ENCODE data around the gene ALPK1. TPM values are rescaled to one million over a fixed set of nuclear protein-coding genes. Genes with fewer than 3 reads are reported as not detected.

Gene ALPK1
- total RNA-seq, 2 experiments from 2014 or later, result 33.7 to 51.1 TPM

DNA sequence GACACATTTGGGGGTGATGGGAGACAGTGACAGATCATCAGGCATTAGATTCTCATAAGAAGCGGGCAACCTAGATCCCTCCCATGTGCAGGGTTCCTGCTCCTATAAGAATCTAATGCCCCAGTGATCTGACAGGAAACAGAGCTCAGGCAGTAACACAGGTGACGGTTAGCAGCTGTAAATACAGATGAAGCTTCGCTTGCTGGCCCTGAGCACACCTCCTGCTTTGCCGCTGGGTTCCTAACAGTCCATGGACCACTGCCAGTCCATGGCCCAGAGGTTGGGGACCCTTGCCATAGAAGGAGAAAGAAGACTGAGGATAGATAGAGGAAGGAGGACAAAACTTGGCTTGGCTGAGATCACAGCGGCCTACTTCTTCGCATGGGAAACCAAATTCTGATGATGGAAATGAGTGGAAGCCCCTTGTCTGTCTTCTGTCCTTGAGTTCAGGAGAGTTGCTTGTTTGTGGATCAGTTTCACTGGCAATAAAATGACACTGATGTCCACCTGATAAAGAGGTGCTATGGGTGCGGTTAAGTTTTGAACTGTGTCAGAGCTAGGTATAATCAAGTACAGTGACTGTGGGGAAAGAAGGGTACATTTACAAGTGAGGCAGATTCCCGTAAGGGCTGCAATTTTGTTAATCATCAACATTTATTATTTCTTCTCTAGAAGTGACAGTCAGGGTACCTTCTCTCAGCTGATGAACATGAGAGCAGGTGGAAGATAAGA is 9.7 kb upstream of the ALPK1 start:
- H4K20me1 ChIP-seq (ENCODE audit: insufficient read depth, low read length), result peaks cover 9% of the 10 kb centered on the region
- BruUV-seq (replicated peaks), result TSS peak; percentile 88
- peak overlapping the region; percentile 24; the same call in 1 of the 2 replicates for H2AFZ ChIP-seq (ENCODE audit: low read length)
- peaks cover 51% of the 10 kb centered on the region for H3K79me2 ChIP-seq (ENCODE audit: insufficient read depth, low read depth, low read length)
- DNase-seq (ENCODE audit: low spot score), result peak; percentile 95
- H3K4me2 ChIP-seq (ENCODE audit: low read length), result peak overlapping the region; percentile 74
- H3K4me1 ChIP-seq (ENCODE audit: insufficient read depth, low read length, poor library complexity, severe bottlenecking), result peaks cover 63% of the 10 kb centered on the region
- H3K4me3 ChIP-seq (ENCODE audit: low read depth, low read length, poor library complexity, severe bottlenecking), result peak overlapping the region; percentile 96
- POLR2A ChIA-PET, result interaction anchor here (0.7 to 4.6 kb wide), 14 partner anchors 9 to 187 kb away, joined by 3 to 37 read pairs (median 4); partner anchors contain the start of gene ALPK1
- no peak for TF ChIP-seq EZH2phosphoT487 (IDR thresholded peaks at IDR 0.05; ENCODE audit: borderline replicate concordance, low read depth, low read length)
- TF ChIP-seq, protein P1, sequence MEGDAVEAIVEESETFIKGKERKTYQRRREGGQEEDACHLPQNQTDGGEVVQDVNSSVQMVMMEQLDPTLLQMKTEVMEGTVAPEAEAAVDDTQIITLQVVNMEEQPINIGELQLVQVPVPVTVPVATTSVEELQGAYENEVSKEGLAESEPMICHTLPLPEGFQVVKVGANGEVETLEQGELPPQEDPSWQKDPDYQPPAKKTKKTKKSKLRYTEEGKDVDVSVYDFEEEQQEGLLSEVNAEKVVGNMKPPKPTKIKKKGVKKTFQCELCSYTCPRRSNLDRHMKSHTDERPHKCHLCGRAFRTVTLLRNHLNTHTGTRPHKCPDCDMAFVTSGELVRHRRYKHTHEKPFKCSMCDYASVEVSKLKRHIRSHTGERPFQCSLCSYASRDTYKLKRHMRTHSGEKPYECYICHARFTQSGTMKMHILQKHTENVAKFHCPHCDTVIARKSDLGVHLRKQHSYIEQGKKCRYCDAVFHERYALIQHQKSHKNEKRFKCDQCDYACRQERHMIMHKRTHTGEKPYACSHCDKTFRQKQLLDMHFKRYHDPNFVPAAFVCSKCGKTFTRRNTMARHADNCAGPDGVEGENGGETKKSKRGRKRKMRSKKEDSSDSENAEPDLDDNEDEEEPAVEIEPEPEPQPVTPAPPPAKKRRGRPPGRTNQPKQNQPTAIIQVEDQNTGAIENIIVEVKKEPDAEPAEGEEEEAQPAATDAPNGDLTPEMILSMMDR (conservative IDR thresholded peaks at IDR 0.05; ENCODE audit: low read length), result no peak
- no peaks in the 10 kb centered on the region for H3K9me2 ChIP-seq (ENCODE audit: insufficient read depth, low read length)
- H3K27ac ChIP-seq (ENCODE audit: low read depth, low read length, poor library complexity, severe bottlenecking), result peak overlapping the region; percentile 94
- peaks cover 15% of the 10 kb centered on the region for H3K9me3 ChIP-seq (ENCODE audit: low read length)
- CTCF ChIA-PET (ENCODE audit: unreplicated experiment), result interaction anchor here (1.7 to 1.8 kb wide), 2 partner anchors 9 to 24 kb away, joined by 4 to 11 read pairs; no protein-coding TSS in a partner anchor
- intact Hi-C loops (cut with micrococcal nuclease; ENCODE audit: unreplicated experiment), result loop anchor here (2.0 kb wide), 1 partner anchor 143 kb away; the partner anchor contains the start of gene FAM241A
- peaks cover 32% of the 10 kb centered on the region for H3K36me3 ChIP-seq (ENCODE audit: insufficient read depth, low read length)

DNA sequence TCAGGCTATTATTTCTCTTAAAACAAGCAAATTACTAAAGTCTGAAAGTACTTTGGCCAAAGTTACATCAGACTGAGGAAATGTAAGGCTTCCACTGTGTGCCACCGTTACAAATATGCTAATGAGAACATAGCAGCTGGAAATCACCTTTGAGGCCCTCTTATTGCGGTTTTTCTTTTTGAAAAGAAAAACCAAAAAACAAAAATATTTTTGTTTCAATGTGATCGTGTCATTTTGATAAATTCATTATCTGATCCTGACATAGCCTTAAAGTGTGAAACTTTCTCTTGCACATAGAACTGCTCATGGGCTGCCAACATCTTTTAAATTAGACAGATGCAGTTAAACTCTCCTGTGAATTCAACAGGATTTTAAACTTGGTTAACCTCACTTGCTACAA is 8.7 kb upstream of the ALPK1 start:
- CTCF ChIA-PET (ENCODE audit: unreplicated experiment), result no interaction called here
- peak; percentile 85 for DNase-seq (ENCODE audit: low spot score)
- Histone ChIP-seq H4K20me1 (ENCODE audit: insufficient read depth, low read length) (peaks cover 8% of the 10 kb centered on the region), H3K9me3 (ENCODE audit: low read length) (peaks cover 10% of the 10 kb centered on the region), H3K36me3 (ENCODE audit: insufficient read depth, low read length) (peaks cover 22% of the 10 kb centered on the region), H3K79me2 (ENCODE audit: insufficient read depth, low read depth, low read length) (peaks cover 41% of the 10 kb centered on the region), H3K4me3 (ENCODE audit: low read depth, low read length, poor library complexity, severe bottlenecking) (peak overlapping the region; percentile 96), H3K4me1 (ENCODE audit: insufficient read depth, low read length, poor library complexity, severe bottlenecking) (peaks cover 53% of the 10 kb centered on the region), H3K4me2 (ENCODE audit: low read length) (peak overlapping the region; percentile 74), H3K27ac (ENCODE audit: low read depth, low read length, poor library complexity, severe bottlenecking) (peak overlapping the region; percentile 94), H3K9me2 (ENCODE audit: insufficient read depth, low read length) (no peaks in the 10 kb centered on the region), H2AFZ (ENCODE audit: low read length) (peak overlapping the region; percentile 96)
- intact Hi-C loops (cut with micrococcal nuclease; ENCODE audit: unreplicated experiment), result no loop called here
- BruUV-seq (replicated peaks), result no TSS peak
- TF ChIP-seq EZH2phosphoT487 (IDR thresholded peaks at IDR 0.05; ENCODE audit: borderline replicate concordance, low read depth, low read length), result no peak
- TF ChIP-seq, protein P1 (conservative IDR thresholded peaks at IDR 0.05; ENCODE audit: low read length), result no peak
- POLR2A ChIA-PET, result interaction anchor here (1.3 to 4.6 kb wide), 10 partner anchors 8 to 52 kb away, joined by 3 to 37 read pairs (median 6); partner anchors contain the start of gene ALPK1
